ENCODE data around the gene CHRNA10.
A peak's percentile ranks its signal among the peaks of the same experiment; 100 is the strongest.

CHRNA10 gene

GRCh38 chr11:3671334-3672254 lies at the start of gene CHRNA10:
Gene CHRNA10, minus strand, starts transcription at chr11:3671384. Its CDS starts 72 bp downstream, at chr11:3671312.
- no peak within 1 kb of the TSS for H3K4me3 ChIP-seq (ENCODE audit: low read depth, low read length)
- DNase-seq (ENCODE audit: low read depth), result no peak

- no peak for DNase-seq (ENCODE audit: low read depth)
Measured at GRCh38 chr11:3712274-3712673, 41.1 kb upstream of the CHRNA10 start.

GRCh38 chr11:3710485-3711259 lies 39.5 kb upstream of the CHRNA10 start:
- H3K4me3 ChIP-seq (ENCODE audit: low read depth, low read length), result no peak overlapping the region
- peak; percentile 23 for DNase-seq (ENCODE audit: low read depth)

More at GRCh38 chr11:3712274-3712673, 41.1 kb upstream of the CHRNA10 start:
- H3K4me3 ChIP-seq (ENCODE audit: low read depth, low read length), result no peak overlapping the region

GRCh38 chr11:3709977-3710376 lies 38.8 kb upstream of the CHRNA10 start:
- no peak for DNase-seq (ENCODE audit: low read depth)
- H3K4me3 ChIP-seq (ENCODE audit: low read depth, low read length), result no peak overlapping the region

GRCh38 chr11:3707176-3707575 lies 36.0 kb upstream of the CHRNA10 start:
- no peak for DNase-seq (ENCODE audit: low read depth)
- H3K4me3 ChIP-seq (ENCODE audit: low read depth, low read length), result no peak overlapping the region

- H3K4me3 ChIP-seq (ENCODE audit: low read depth, low read length), result no peak overlapping the region
- no peak for DNase-seq (ENCODE audit: low read depth)
Measured at GRCh38 chr11:3703383-3703782, 32.2 kb upstream of the CHRNA10 start.

GRCh38 chr11:3700910-3701309 lies 29.7 kb upstream of the CHRNA10 start:
- DNase-seq (ENCODE audit: low read depth), result no peak
- no peak overlapping the region for H3K4me3 ChIP-seq (ENCODE audit: low read depth, low read length)

GRCh38 chr11:3700410-3700809 lies 29.2 kb upstream of the CHRNA10 start:
- no peak overlapping the region for H3K4me3 ChIP-seq (ENCODE audit: low read depth, low read length)
- no peak for DNase-seq (ENCODE audit: low read depth)

GRCh38 chr11:3686751-3687150 lies 15.6 kb upstream of the CHRNA10 start:
- no peak overlapping the region for H3K4me3 ChIP-seq (ENCODE audit: low read depth, low read length)

GRCh38 chr11:3685923-3686322 lies 14.7 kb upstream of the CHRNA10 start:
- H3K4me3 ChIP-seq (ENCODE audit: low read depth, low read length), result no peak overlapping the region
- no peak for DNase-seq (ENCODE audit: low read depth)

More at GRCh38 chr11:3686751-3687150, 15.6 kb upstream of the CHRNA10 start:
- no peak for DNase-seq (ENCODE audit: low read depth)

- no peak overlapping the region for H3K4me3 ChIP-seq (ENCODE audit: low read depth, low read length)
- no peak for DNase-seq (ENCODE audit: low read depth)
Measured at GRCh38 chr11:3684819-3685172, 13.6 kb upstream of the CHRNA10 start.

GRCh38 chr11:3684129-3684818 lies 13.1 kb upstream of the CHRNA10 start:
- no peak for DNase-seq (ENCODE audit: low read depth)
- H3K4me3 ChIP-seq (ENCODE audit: low read depth, low read length), result no peak overlapping the region

- no peak for DNase-seq (ENCODE audit: low read depth)
Measured at GRCh38 chr11:3683039-3683438, 11.9 kb upstream of the CHRNA10 start.

GRCh38 chr11:3679077-3679476 lies 7.9 kb upstream of the CHRNA10 start:
- no peak for DNase-seq (ENCODE audit: low read depth)
- no peak overlapping the region for H3K4me3 ChIP-seq (ENCODE audit: low read depth, low read length)

More at GRCh38 chr11:3683039-3683438, 11.9 kb upstream of the CHRNA10 start:
- no peak overlapping the region for H3K4me3 ChIP-seq (ENCODE audit: low read depth, low read length)

GRCh38 chr11:3675971-3676370 lies 4.8 kb upstream of the CHRNA10 start:
- no peak for DNase-seq (ENCODE audit: low read depth)

GRCh38 chr11:3674189-3674588 lies 3.0 kb upstream of the CHRNA10 start:
- no peak overlapping the region for H3K4me3 ChIP-seq (ENCODE audit: low read depth, low read length)
- DNase-seq (ENCODE audit: low read depth), result peak; percentile 9

More at GRCh38 chr11:3675971-3676370, 4.8 kb upstream of the CHRNA10 start:
- H3K4me3 ChIP-seq (ENCODE audit: low read depth, low read length), result no peak overlapping the region

GRCh38 chr11:3669742-3670183 lies 1.4 kb downstream of the CHRNA10 start:
- no peak overlapping the region for H3K4me3 ChIP-seq (ENCODE audit: low read depth, low read length)
- no peak for DNase-seq (ENCODE audit: low read depth)

GRCh38 chr11:3669128-3669527 lies 2.1 kb downstream of the CHRNA10 start:
- no peak for DNase-seq (ENCODE audit: low read depth)
- no peak overlapping the region for H3K4me3 ChIP-seq (ENCODE audit: low read depth, low read length)

- no peak for DNase-seq (ENCODE audit: low read depth)
- H3K4me3 ChIP-seq (ENCODE audit: low read depth, low read length), result no peak overlapping the region
Measured at GRCh38 chr11:3667149-3668035, 3.8 kb downstream of the CHRNA10 start.

Data from skeletal muscle cell (primary cell).